Effector memory CD4-positive, alpha-beta T cell (primary cell): Measurements from ENCODE around the gene SP110.
"Not testable (repeated sequence)": the region's sequence is repeated elsewhere in the genome, so short reads cannot be mapped to it uniquely, and the experiment has no call there.

Experiments
- DNase-seq, 3 donors: peaks; one replicate each; pipeline ENCODE4 v3.0.0-alpha.2; 2020
- H3K27ac ChIP-seq: 2 replicates; pipeline ENCODE4 v1.7.0; 2013; ENCODE audit warnings: mild to moderate bottlenecking, low read length, moderate library complexity; ENCODE audit not compliant: insufficient read depth, poor library complexity, severe bottlenecking
- H3K27me3 ChIP-seq: replicated peaks from 2 replicates; pipeline ENCODE4 v1.7.0; 2013; ENCODE audit warnings: mild to moderate bottlenecking, low read length; ENCODE audit not compliant: insufficient read depth, control insufficient read depth, poor library complexity, severe bottlenecking
- H3K36me3 ChIP-seq: 2 replicates; pipeline ENCODE4 v1.7.0; 2013; ENCODE audit warnings: mild to moderate bottlenecking, low read length, moderate library complexity; ENCODE audit not compliant: control insufficient read depth, insufficient read depth
- H3K4me1 ChIP-seq: 2 replicates; pipeline ENCODE4 v1.7.0; 2013; ENCODE audit warnings: low read length, mild to moderate bottlenecking; ENCODE audit not compliant: control insufficient read depth, insufficient read depth, poor library complexity, severe bottlenecking
- H3K4me3 ChIP-seq: 2 replicates; pipeline ENCODE4 v1.7.0; 2013; ENCODE audit warnings: low read length, low read depth, mild to moderate bottlenecking; ENCODE audit not compliant: insufficient read depth, poor library complexity, severe bottlenecking
- H3K9me3 ChIP-seq: 2 replicates; pipeline ENCODE4 v1.7.0; 2013; ENCODE audit warnings: mild to moderate bottlenecking, low read length, moderate library complexity; ENCODE audit not compliant: control insufficient read depth
- total RNA-seq, 3 donors: gene quantifications; one replicate each; lab custom pipeline; 2026; lab: John Stamatoyannopoulos, UW

Gene SP110
- 65.6 to 124 (median 77.6) reads per million in 3 donors for total RNA-seq

GRCh38 chr2:230219419-230220331 lies at the start of gene SP110:
Gene SP110 (minus strand): TSS chr2:230219984. CDS start chr2:230216927, 3,057 bp downstream.
- H3K27ac ChIP-seq: peak within 1 kb of the TSS; percentile 77
- DNase-seq: peak; percentile 55 to 73 (median 60)
- peaks cover 18% of the 10 kb centered on the region for H3K4me1 ChIP-seq
- peak within 1 kb of the TSS; percentile 96 for H3K4me3 ChIP-seq
- H3K27me3 ChIP-seq: no peaks in the 10 kb centered on the region
- no peaks in the 10 kb centered on the region for H3K9me3 ChIP-seq
- peaks cover 25% of the 10 kb centered on the region for H3K36me3 ChIP-seq

- H3K4me1 ChIP-seq: no peaks in the 10 kb centered on the region
- H3K36me3 ChIP-seq: peaks cover 33% of the 10 kb centered on the region
- H3K4me3 ChIP-seq: no peak overlapping the region
- H3K27me3 ChIP-seq: no peaks in the 10 kb centered on the region
- H3K9me3 ChIP-seq: no peaks in the 10 kb centered on the region
- DNase-seq: no peak
- no peak overlapping the region for H3K27ac ChIP-seq
These were observed 48.9 kb upstream of the SP110 start for GRCh38 chr2:230268606-230269243.

- Histone ChIP-seq H3K9me3 (no peaks in the 10 kb centered on the region), H3K27me3 (no peaks in the 10 kb centered on the region), H3K36me3 (peaks cover 32% of the 10 kb centered on the region), H3K4me3 (no peak overlapping the region), H3K4me1 (no peaks in the 10 kb centered on the region), H3K27ac (no peak overlapping the region)
- DNase-seq: no peak
These were observed 47.8 kb upstream of the SP110 start for GRCh38 chr2:230267556-230267955.

GRCh38 chr2:230267059-230267458 lies 47.3 kb upstream of the SP110 start:
- Histone ChIP-seq H3K4me1 (no peaks in the 10 kb centered on the region), H3K4me3 (no peak overlapping the region), H3K9me3 (no peaks in the 10 kb centered on the region), H3K27ac (no peak overlapping the region), H3K36me3 (peaks cover 27% of the 10 kb centered on the region), H3K27me3 (no peaks in the 10 kb centered on the region)
- no peak for DNase-seq

- DNase-seq: no peak
- Histone ChIP-seq H3K27ac (no peak overlapping the region), H3K4me1 (peaks cover 4% of the 10 kb centered on the region), H3K4me3 (no peak overlapping the region), H3K9me3 (no peaks in the 10 kb centered on the region), H3K27me3 (no peaks in the 10 kb centered on the region), H3K36me3 (peaks cover 23% of the 10 kb centered on the region)
These were observed 46.9 kb upstream of the SP110 start for GRCh38 chr2:230266638-230267037.

GRCh38 chr2:230264945-230265344 lies 45.2 kb upstream of the SP110 start:
- H3K36me3 ChIP-seq, H3K4me3 ChIP-seq, H3K9me3 ChIP-seq, H3K27ac ChIP-seq, H3K4me1 ChIP-seq, DNase-seq, H3K27me3 ChIP-seq: not testable (repeated sequence)

GRCh38 chr2:230262246-230262645 lies 42.5 kb upstream of the SP110 start:
- H3K27me3 ChIP-seq: no peaks in the 10 kb centered on the region
- no peak for DNase-seq
- no peaks in the 10 kb centered on the region for H3K36me3 ChIP-seq
- H3K27ac ChIP-seq: no peak overlapping the region
- peak overlapping the region; percentile 4 for H3K4me3 ChIP-seq
- peaks cover 5% of the 10 kb centered on the region for H3K4me1 ChIP-seq
- H3K9me3 ChIP-seq: no peaks in the 10 kb centered on the region

- H3K9me3 ChIP-seq: no peaks in the 10 kb centered on the region
- no peak overlapping the region for H3K4me3 ChIP-seq
- H3K36me3 ChIP-seq: no peaks in the 10 kb centered on the region
- no peak for DNase-seq
- peaks cover 24% of the 10 kb centered on the region for H3K4me1 ChIP-seq
- H3K27ac ChIP-seq: no peak overlapping the region
- no peaks in the 10 kb centered on the region for H3K27me3 ChIP-seq
These were observed 38.7 kb upstream of the SP110 start for GRCh38 chr2:230258483-230258882.

- no peak for DNase-seq
- Histone ChIP-seq H3K27me3 (no peaks in the 10 kb centered on the region), H3K9me3 (no peaks in the 10 kb centered on the region), H3K4me1 (peaks cover 25% of the 10 kb centered on the region), H3K4me3 (no peak overlapping the region), H3K36me3 (no peaks in the 10 kb centered on the region), H3K27ac (no peak overlapping the region)
These were observed 37.0 kb upstream of the SP110 start for GRCh38 chr2:230256733-230257332.
